CD4-positive, alpha-beta T cell treated with Interleukin-1 beta for 1 hour (primary cell): Measurements from ENCODE around the gene SPATA6.
"Not testable (repeated sequence)": the region's sequence is repeated elsewhere in the genome, so short reads cannot be mapped to it uniquely, and the experiment has no call there.

ENCODE experiments used
- DNase-seq, 2 donors: peaks; one replicate each; pipeline ENCODE4 v3.0.0-alpha.2; 2020 to 2022

The SPATA6 gene

DNA sequence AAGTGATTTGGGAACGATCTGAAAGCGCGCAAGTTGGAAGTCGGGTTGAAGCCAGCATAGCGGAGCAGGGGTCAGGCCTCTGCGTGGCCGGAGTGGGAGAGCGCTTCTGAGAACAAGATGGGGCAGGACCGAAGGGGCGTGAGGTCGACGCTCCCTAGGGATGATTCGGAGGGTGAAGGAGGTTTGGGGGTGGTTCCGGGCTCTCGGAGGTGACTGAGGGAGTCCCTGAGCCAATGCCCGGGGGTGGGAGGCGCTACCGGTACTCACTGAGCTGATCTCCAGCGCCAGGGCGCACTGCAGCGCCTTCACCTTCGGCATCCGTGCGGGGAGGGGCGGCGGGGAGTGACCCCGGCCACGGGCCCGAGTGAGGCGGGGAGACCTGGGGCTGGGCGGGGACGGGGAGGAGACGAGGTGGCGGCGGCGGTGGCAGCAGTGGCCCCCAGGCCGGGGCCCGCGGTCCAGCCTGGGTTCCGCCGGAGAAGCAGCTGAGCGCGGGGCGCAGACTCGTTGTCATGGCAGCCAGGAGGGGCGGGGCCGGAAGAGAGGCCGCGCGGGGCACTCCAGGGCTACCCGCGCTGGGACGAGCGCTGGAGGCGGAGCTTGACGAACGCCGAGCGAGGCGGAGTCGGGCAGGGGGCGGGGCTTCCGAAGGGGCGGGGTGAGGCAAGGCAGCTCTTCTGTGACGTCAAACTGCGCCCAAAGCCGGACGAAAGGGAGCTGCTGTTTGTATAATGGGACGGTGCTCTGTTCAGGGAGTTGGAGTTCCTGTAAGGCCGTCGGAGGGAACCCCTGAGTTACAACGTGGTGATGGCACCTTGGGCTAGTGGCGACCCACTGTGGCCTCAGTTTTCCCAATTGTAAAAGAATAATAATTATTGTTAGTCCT, at the start of gene SPATA6:
Gene SPATA6 (minus strand): TSS at position 514 of the 886 bp plus-strand sequence. CDS start 196 bp downstream, at position 318.
- DNase-seq: peak; percentile 94 to 96

DNA sequence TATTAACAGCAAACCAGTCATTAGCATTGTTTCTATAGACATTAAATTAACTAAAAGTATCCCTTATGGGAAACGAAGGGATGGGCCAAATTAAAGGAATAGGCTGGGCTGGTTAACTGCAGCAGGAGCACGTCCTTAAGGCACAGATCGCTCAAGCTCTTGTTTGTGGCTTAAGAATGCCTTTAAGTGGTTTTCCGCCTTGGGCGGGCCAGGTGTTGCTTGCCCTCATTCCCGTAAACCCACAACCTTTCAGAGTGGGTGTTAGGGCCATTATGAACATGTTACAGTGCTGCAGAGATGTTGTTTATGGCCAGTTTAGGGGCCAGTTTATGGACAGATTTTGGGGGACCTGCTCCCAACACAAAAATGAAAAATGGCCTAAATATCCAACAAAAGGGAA, 47.9 kb upstream of the SPATA6 start:
- DNase-seq: not testable (repeated sequence)

DNA sequence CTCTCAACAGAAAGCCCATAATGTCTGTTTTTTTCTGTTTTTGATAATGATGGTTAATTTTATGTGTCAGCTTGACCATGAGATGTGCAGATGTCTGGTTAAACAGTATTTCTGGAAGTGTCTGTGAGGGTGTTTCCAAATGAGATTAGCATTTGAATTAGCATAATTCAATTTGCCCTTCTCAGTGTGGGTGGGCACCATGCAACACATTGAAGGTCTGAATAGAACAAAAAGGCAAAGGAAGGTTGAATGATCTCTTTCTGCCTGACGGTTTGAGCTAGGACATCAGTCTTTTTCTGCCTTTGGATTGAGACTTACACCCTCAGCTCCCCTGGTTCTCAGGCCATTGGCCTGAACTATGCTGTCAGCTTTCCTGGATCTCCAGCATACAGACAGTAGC, 34.9 kb upstream of the SPATA6 start:
- no peak for DNase-seq

DNA sequence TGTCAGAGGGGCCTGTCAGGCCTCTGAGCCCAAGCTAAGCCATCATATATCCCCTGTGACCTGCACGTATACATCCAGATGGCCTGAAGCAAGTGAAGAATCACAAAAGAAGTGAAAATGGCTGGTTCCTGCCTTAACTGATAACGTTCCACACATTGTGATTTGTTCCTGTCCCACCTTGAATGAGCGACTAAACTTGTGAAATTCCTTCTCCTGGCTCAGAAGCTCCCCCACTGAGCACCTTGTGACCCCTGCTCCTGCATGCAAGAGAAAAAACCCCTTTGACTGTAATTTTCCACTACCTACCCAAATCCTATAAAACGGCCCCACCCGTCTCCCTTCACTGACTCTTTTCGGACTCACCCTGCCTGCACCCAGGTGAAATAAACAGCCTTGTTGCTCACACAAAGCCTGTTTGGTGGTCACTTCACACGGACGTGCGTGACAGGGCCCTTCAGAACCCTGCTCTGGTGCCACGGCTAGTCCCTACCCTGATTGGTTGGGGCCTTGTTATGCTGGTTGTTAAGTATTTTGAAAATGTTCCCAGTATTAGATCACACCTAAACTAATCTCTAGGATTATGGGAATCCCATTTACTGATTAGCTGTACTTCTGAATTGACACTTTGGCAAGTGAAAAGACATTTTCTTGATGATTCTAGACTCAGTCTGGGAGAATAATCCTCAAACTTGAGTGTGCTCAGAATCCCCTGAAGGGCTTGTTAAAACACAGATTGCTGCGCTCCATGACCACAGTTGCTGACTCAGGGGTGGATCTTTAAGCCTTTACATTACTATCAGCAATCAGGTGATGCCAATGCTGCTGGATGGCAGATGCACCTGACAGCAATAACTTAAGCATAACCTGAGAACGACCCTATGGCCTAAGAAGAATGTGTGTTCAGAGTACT, 28.8 kb upstream of the SPATA6 start:
- DNase-seq: no peak

DNA sequence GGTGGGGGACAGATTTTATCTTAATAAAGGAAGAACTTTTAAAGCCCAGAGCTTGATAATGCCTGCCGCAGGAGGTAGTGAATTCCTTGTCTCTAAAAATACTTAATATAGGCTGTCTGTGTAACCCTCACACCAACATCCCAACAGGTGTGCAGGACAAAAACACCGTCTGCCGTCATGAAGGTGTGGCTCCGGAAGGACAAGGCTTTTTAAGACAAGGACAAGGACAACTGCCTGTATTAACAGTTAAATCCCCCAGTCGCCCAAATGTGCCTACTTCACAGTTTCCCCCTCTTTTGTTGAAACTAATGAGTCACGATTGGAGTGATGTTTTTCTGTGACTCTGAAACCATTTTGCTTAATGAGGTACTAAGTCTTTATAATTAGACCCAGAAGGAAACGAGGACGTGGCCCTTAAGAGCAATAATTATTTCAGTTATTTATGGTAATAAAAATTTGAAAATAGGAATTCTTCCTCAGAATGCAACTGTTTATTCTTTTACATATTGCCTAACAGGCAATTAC, 27.3 kb upstream of the SPATA6 start:
- no peak for DNase-seq

DNA sequence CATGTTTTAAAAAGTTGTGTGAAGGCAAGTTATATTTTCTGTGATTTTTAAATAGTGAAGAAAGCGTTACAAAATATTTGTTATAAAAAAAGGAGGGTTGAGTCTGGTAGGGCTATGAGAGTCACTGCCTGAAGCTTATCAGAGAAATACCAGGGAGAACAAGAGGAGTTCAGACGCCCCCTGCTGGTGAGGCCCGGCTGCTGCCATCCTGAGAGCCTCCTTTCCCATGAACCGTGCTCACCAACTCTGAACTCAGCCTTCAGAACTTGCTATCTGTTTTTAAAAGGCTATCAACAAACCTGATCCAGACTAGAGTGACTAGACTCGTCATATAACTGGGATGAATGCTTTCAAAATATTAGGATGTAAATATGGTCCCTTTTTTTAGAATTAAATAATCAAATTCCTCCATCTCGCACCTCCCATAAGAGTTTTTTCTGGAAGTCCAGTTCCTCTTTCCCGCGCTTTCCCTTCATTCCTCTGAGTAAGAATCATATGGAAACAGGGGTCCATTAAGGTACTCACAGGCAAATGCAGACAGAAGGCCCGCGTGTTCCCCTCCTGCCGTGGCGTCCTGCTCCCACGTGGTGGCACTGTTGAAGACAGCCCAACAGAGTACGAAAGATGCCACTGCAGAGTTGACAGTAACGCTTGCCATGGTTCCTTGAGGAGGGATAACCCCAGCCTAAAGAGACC, 26.2 kb upstream of the SPATA6 start:
- peak; percentile 52 to 57 for DNase-seq

DNA sequence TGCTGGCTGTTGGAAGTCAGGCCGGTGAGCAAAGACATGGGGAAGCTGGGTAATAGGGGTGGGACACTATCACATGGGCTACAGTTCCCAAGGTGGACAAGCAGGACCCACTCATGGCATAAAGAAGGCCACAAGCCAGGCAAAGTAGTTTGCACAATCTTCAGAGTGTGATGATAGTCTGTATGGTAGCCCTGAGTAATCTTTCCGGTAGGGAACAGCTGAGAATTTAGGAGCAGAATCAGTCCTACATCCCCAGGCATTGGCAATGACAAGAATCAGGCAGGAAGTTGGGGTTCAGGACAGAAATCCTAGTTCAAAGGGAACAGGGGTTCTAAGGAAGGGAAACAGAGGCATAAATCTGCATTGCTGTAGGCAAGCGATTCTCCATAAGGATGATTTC, 23.9 kb upstream of the SPATA6 start:
- no peak for DNase-seq

DNA sequence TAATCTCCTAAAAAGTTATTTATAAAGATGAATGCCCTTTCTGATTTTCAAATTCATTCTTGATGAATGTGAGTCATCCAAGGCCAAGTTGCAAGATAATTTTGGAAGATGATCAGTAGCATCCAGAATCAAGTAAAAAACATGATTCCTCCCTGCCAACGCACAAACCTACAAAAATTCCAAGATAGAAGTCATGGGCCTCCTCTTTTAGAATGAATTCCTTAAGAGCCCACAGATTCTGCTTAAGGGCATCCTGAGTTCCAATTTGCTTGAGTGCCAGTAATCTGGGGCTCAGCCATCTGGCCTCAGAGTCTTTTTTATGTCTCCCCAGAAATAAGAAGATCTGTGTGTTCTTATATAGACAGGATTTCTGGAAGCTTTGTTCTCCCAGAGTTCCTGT, 23.2 kb upstream of the SPATA6 start:
- no peak for DNase-seq

DNA sequence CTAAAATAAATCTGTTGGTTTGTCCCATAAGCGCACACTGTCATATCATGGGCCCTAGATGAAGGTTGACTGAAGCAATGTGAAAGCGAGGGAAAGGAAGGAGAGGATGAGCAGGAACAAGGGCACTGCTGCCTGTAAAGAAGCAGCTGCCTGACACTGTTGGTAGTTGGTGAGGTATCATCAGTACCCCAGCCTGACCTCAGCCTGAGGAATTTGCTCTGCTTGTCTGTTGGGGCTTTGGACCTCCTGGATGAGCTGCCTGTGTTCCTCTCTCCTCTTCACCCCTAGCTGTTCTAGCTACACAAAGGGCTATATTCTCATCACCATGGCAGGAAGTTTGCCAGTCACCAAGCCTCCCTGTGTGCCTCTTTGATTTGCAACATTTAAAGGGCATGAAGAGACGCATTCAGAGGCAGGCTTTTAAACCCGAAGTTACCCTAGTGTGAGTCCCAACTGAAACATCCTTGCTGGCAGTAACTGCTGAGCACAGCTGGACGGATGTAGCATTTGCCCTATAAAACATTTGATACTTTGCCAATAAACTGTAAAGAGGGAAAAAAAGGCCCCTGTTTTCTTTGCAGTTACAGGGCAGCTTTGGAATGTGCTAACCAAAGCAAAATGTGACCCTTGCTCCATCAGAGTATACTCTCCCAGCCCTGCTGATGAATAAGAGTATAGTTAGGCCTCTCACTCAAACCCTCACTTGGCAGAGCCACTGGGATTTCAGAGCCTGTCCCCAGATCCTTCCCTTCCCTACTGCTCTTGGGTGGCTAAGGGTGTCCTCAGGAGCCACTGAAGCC, 22.2 kb upstream of the SPATA6 start:
- DNase-seq: no peak

DNA sequence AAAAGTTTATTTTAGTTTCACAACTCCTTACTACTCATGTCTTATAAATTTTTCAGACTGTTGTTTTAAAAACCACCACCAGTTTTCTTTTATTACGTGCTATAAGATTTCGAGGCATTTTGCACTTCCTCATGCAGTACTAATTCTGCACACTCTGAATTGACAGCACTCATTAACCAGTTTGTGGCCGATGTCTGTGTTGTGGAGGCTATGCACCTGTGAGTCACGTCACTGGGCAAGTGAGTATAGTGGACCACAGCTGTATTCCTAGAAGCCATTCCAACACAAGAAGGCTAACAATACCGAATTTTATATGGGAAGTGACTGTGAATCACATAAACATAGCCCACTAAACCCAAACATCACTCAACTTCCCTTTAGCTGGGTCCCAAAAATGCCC, 21.0 kb upstream of the SPATA6 start:
- DNase-seq: no peak

DNA sequence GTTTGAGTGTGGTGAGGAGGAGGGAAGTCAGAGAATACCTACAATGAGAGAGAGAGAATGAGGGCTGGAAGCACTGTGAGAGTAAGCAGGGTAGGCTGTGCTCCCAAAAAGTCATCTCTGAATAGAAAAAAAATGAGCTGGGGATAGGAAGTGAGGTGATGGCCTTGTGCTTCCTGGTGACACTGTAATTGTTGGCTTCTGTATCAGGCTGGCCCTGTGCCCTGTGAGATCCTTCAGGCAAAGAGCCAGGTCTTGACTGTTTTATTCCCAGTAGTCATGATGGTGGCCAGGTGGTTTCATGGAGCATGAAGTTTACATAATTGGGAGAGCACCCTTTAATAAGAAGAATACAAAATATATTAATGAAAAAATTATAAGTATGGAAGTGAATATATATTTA, 20.4 kb upstream of the SPATA6 start:
- DNase-seq: no peak

DNA sequence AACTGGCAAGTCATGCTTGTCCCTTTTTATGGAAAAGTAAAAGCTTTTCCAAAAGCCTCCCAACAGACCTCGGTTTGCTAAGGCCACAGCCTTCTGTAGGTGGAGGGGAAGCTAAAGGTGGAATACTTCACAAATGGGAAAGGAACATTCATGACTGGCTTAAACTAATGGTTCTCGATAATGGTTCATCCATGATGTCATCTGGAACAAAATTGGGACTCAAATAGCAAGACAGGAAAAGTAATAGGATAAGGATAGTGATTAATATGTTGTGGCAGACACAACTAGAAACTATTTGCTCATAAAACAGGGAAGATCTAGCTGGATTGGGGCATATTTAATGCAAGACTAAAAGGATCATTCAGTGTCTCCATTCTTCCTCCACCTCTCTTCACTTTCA, 16.7 kb upstream of the SPATA6 start:
- no peak for DNase-seq

DNA sequence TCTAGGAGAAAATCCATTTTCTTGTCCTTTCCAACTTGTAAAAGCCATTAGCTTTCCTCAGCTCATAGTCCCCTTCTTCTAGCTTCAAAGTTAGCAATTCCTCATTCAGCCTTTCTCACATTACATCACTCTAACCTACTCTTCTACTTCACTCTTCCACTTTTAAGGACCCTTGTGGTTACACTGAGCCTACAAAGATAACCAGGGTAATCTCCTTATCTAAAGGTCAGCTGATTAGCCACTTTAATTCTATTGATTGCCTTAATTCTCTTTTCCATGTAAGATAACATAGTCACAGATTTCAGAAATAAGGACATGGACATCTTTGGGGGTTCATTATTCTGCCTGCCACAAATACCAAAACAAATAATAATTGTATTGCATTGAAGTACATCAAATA, 8.5 kb upstream of the SPATA6 start:
- DNase-seq: no peak

DNA sequence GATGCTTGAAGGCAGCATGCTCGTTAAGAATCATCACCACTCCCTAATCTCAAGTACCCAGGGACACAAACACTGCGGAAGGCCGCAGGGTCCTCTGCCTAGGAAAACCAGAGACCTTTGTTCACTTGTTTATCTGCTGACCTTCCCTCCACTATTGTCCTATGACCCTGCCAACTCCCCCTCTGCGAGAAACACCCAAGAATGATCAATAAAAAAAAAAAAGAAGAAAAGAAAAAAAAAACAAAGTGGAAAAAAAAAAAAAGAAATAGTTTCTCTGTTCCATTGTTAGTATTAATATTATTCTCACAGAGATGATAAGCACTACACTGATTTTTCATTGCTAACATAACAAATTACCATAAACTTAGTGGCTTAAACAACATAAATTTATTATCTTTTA, 8.0 kb upstream of the SPATA6 start:
- not testable (repeated sequence) for DNase-seq

DNA sequence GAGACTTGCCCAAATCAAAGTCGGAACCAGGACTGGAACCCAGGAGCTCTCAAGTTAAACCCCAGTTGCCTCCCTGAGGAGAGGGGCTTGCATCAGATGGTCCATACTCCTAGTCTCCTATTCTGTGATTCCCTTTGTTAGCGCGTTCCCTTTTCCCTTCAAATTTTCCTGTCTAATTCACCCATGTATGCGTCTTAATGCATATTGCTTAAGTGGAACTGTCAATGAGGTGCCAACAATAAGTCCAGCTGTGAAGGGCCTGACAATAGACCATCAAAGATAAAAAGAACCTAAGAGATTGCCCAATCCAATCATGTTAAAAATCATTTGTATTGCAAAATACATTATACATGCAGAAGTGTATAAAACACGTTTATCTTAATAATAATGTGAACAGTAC, 634 bp upstream of the SPATA6 start:
- no peak for DNase-seq

DNA sequence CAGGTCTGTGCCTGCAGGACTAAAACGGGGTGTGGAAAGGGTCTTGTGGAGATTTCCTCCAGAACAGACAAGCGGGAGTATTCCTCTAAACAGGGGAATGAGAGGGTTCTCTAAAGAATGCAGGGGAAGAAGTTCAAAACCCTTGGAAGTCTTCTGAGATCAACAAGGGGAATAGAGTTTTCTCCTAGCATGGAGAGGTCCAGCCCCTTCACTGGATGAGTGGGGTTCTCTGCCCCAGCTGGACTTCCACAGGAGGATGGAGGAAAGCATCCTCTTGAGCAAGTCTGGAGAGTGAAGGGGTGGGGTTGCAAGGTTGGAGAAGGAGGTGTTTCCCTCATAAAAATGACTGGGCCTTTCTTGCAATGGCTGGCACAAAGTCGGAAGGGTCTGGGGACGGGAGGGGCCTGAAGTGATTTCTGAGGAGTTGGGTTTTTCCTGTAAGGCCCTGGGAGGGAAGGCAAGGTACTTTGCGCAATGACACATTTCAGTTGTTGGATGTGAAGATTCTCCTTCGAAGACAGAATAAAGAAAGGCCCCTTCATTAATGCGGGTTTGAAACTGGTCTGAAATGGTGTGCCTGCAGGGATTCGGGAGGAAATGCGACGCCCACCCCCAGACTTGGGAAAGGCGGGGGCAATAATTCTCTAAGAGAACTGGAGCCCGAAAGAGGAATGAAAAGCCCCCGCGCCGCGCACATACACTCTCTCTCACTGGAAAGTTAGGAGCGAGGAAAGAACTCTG, 884 bp downstream of the SPATA6 start:
- no peak for DNase-seq

DNA sequence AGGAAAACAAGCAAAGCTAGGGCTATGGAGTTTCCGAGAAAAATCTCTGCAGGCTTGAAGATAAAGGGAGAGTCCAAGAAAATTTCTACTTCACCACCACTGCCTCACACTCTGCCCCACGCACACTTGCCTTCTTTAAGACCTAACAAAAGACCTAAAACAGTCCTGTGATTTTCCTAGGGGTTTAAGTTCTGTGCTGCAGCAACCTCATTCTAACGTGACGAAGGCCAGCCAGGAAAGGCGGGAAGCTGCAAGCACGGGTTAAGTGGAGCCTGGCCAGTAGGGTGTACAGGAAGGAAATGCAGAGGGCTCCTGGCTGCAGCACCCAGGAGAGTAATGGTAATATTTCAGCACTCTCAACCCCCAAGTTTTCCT, 1.5 kb downstream of the SPATA6 start:
- DNase-seq: no peak

DNA sequence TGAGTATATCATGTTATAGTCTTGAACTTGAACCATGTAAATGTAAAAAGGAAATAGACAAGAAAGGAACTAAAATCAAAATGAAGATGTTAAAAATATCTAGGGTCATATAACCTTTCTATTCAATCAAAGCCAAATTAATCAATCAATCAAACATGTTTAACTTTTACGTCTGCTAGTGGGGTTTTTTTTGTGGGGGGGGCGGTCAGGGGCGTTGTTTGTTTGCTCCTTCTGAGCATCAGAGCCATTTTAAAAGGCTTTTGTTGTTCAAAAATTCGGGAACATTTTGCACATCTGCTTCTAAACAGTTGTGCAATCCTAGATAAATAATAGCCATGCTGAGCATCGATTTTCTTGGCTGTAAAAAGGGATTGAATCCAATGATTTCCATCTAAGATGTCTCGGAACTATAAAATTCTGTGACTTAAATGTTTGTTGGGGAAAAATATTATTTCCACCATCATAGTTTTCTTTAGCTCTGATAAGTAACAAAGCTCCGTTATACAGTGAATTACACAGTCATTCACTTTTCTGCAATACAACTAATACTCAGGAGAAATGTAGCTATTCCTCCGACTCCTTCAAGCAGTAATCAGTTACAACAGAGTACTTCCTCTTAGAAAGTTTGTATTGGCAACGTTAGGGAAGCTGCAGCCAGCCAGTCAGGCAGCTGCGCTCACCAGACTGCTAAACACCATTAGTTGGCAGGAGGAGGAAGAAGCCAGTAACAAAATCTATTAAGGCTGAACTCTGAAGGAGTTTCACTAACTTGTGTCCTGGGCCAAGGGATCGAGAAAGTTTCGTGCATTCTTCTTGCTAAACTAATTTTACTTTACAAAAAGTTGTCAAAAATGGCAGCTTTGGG, 2.2 kb downstream of the SPATA6 start:
- peak; percentile 3 to 49 for DNase-seq

DNA sequence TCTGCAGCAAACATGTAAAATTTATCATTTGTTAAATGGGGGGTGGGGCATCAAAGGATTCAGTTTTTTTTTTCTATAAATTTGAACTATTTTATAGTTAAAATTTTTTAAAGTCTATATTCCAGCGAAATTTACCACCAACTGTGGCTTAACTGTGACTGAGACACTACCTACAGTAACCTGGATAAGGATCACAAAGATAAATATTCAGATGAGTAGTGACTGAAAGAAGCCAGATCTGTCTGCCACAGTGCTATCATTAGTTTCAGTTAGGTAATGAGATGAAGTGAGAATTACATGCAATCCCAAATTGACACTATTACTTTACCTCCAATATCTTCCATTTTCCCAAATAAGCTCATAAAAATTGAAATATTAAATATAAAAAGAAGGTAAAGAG, 5.4 kb downstream of the SPATA6 start:
- no peak for DNase-seq

DNA sequence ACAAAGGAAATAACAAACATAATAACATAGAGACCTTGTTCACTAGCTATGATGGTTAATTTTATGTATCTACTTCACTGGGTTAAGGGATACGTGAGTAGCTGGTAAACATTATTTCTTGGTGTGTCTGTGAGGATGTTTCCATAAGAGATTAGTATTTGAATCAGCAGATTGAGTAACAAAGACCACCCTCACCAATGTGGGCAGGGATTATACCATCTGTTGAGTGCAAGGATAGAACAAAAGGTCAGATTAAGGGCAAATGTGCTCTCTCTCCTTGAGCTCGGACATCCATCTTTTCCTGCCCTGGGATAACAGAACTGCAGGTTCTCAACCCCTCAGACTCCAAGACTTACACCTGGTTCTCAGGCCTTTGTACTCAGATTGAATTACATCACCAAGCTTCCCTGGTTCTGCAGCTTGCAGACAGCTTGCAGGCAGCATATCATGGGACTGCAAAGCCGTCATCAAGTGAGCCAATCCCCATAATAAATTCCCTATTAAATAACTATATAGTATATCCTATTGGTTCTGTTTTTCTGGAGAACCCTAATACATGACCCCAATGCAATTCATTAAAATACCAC, 9.2 kb downstream of the SPATA6 start:
- no peak for DNase-seq
